Pons (tissue), 1 donor: ENCODE data around the gene TGFB1I1.
"Not testable (repeated sequence)": the region's sequence is repeated elsewhere in the genome, so short reads cannot be mapped to it uniquely, and the experiment has no call there.

Experiments
- DNase-seq: peaks from one replicate; pipeline ENCODE4 v3.0.0-alpha.2; 2016; ENCODE audit warnings: low spot score

Gene TGFB1I1

DNA sequence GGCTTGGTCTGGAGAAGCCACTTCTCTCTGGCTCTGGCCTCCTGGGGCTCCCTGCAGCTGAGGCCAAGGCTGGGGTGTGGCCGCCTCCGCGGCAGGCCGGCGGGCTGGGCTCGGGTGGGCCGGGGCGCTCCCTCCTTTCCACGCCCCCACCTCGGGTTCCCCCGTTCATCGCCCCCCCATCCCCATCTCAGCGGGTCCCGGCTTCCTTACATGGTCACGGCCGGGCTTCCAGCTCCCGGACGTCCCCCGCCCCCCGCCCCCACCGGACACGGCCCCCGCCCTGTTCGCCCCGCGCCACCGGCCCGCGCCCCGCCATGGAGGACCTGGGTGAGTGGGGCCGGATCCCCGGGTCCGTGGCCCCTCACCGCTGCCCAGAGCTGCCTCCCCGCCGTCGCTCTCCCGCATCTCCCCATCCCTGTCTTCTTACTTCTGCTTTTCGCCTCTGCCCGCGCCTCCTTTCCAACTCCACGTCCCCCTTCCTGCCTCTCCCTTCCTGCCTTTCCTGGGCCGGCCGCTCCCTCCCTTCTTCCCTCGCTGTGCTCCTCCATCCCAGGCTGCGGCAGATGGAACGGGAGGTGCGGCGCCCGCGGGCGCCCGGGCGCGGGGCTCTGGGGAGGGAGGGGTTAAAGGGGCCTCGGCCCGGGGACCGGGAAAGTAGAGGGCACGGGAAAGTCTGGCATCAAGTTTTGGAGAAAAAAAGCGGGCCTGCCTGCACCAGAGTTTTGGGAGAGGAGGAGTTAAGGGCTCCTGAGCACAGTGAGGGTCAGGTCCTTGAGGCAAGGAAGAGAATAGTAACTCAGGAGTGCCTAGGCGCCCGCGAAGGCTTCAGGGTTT, at the start of gene TGFB1I1:
TSS of gene TGFB1I1 (plus strand) at position 278 of the 834 bp plus-strand sequence. CDS start at position 315, 37 bp downstream.
- no peak for DNase-seq

DNA sequence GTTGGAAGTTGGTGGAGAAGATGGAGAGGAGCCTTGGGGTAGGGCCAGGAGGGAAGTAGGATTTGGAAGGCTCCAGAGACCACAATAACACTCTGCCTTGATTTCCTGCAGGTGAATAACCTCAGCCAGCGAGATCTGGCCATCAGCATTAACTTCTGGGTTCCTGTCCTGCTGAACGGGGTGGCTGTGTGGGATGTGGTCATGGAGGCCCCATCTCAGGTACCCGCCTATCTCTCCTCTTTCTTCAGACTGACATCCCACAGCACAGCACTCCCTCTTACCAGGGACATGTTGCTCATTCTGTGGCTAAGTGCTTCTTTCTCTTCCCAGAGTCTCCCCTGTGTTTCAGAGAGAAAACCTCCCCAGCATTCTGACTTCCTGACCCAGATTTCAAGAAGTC, 48.7 kb upstream of the TGFB1I1 start:
- no peak for DNase-seq

DNA sequence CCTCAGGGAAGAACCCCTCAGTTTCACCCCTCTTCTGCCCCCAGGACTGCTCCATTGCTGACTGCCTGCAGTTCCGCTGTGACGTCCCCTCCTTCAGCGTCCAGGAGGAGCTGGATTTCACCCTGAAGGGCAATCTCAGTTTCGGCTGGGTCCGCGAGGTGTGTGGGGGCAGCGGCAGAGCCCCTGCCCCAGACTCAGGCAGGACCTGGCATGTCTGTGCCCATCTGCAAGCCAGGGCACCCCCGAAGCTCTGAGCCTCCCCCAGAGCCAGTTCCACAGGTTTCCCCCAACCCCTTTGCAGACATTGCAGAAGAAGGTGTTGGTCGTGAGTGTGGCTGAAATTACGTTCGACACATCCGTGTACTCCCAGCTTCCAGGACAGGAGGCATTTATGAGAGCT, 48.2 kb upstream of the TGFB1I1 start:
- no peak for DNase-seq

- peak; percentile 58 for DNase-seq
Measured at GRCh38 chr16:31427441-31428278, 44.3 kb upstream of the TGFB1I1 start.

DNA sequence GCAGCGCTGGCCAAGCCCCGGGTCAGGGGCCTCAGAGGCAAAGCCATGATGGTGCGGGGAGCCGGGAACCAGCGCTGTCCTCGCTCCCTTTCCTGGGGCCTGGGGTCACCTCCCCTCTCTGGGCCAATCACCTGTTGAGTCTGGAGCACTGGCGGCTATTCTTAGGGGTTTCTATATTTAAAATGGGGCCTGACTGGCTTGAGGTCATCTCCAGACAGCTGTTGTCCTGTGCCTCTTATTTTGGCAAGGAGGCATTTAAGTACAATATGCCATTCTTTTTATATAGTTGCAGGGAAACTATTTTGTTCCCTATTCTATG, 43.7 kb upstream of the TGFB1I1 start, which contains the start of gene COX6A2:
TSS of gene COX6A2 (minus strand) at position 82 of the 319 bp plus-strand sequence. CDS start at position 47, 35 bp downstream.
- no peak for DNase-seq

- no peak for DNase-seq
Measured at GRCh38 chr16:31428638-31429247, 43.2 kb upstream of the TGFB1I1 start.

DNA sequence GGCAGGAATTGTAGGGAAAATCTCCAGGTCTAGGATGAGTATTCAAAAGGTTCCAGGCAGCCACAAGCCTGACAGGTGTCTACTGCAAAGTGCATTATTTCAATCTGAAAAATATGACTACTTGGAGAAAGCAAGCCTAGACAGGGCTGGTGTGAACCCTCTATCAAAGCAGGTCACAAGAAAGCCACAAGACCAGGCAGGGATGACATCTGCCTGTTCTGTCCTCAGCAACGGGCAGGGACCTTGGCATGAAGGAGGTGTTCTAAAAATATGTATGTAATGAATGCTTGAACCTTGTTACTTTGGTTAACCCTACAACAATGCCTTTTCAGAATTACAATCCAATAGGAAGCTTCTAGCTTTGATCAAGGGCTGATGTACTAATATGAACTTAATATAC, 42.6 kb upstream of the TGFB1I1 start:
- no peak for DNase-seq

DNA sequence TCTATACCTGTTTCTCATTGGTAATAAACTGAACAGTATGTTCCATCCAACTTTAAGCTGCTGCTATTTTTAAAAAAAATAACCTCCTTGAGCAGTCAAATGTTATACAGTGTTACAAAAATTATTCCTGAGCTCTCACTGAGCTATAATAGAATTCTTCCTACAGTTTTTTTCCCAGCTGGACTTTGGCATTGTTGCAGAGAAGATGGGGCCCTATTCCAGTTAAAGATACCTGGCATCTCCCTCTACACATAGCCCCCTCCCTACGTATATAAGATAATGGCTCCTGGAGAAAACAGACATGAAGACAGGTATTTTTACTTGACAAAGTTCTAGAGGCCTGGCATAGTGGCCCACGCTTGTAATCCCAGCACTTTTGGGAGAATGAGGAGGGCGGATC, 42.2 kb upstream of the TGFB1I1 start:
- no peak for DNase-seq

- no peak for DNase-seq
Measured at GRCh38 chr16:31430380-31431052, 41.4 kb upstream of the TGFB1I1 start.

GRCh38 chr16:31435341-31436220, 36.4 kb upstream of the TGFB1I1 start:
- no peak for DNase-seq

DNA sequence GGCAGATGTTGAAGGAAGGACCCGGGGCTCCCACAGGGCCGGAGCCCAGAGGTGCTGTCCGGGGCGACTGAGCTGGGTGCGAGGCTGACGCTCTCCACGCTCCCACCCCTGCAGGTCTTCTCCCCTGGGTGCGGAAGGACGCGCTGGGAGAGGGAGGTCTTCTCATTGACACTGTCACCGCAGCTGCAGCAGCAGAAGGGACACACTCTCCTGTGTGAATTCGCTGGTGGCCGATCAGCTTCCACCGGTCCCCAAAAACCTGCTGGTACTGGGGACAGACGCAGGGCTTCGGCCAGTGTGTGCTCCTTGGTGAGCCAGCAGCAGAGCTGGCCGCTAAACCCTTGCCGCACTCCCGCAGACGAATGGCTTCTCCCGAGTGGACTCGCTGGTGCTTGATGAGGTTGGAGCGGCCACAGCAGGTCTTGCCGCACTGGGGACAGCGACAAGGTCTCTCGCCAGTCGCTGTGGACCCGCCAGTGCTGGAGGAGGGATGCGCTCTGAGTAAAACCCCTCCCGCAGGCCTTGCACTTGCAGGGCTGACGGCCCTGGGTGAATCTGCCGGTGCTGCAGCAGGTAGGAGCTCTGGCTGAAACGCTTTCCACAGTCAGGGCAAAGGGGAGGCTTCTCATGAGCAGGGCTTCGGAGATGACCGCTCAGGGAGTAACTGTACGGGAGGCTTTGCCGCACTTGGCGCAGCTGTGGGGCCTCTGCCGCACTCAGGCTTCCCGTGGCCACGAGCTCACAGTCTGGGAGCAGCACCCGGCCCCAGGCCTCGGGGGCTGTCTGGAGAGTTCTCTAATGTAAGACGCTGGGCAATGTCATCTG, 35.5 kb upstream of the TGFB1I1 start:
- no peak for DNase-seq

- no peak for DNase-seq
Measured at GRCh38 chr16:31438414-31438813, 33.5 kb upstream of the TGFB1I1 start.

GRCh38 chr16:31439023-31439422, 32.9 kb upstream of the TGFB1I1 start:
- DNase-seq = not testable (repeated sequence)

DNA sequence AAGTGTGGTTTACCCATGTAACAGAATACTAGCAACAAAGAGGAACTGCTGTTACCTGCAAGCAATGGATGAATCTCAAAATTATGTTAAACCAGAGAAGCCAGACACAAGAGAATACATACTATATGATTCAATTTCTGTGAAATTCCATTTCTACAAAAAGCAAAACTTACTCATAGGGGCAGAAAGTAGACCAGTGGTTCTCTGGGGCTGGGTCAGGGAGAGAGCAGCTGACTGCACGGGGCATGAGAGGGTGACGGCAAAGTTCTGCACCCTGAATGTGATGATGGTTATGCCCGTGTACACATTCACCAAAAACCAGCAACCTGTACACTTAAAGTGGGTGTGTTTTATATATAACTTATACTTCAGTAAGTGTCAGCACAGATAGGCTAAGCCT, 32.4 kb upstream of the TGFB1I1 start:
- no peak for DNase-seq

DNA sequence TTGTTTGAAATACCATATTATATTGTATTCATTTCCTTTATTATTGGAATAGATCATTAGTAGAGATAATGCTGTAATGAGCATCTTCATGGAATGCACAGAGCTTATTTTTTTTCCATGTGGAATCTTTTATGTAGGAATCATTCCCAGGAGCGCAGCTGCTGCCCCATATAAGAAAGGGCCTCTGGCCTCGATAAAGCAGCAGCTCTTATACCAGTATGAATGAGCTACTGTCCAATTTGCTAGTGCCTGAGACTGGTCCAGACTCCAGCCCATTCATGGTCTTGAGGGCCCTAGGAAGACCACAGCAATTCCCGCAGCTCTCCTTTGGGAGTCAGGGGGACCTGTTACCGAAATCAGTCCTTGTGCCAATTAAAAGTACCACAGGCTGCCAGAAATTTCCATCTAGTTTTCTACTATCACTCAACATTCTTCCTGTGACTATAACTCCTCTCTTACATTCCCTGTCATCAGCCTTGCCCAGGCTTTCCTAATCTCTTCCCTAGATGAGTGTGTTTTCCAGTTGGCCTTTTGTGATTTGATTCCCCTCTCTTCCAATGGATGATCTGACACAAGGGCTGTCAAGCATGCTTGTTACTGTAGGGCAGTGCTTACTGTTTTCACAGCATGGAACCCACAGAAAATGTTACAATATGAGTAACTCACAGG, 31.3 kb upstream of the TGFB1I1 start:
- peak; percentile 78 for DNase-seq

- DNase-seq = no peak
Measured at GRCh38 chr16:31441956-31442355, 30.0 kb upstream of the TGFB1I1 start.

- DNase-seq = not testable (repeated sequence)
Measured at GRCh38 chr16:31445931-31446330, 26.0 kb upstream of the TGFB1I1 start.

DNA sequence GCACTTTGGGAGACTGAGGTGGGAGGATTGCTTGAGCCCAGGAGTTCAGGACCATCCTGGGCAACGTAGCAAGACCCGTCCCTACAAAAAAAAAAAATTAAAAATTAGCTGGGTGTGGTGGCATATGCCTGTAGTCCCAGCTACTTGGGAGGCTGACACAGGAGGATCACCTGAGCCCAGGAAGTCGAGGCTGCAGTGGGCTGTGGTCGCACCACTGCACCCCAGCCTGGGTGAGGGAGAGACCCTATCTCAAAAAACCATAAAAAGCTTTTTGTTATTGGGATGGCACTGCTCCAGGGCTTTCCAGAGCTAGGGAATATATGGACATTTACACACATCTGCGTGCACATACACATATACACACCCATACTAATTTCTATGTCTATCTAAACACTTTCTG, 20.8 kb upstream of the TGFB1I1 start:
- DNase-seq = no peak

GRCh38 chr16:31451681-31452351, 20.1 kb upstream of the TGFB1I1 start:
- peak; percentile 62 for DNase-seq
